GM18861 (cell line): ENCODE results near the gene NDUFA11.

ENCODE experiments used
- ATAC-seq: cut with Tn5 transposase; IDR thresholded peaks from one replicate; pipeline ENCODE4 v1.9.1; 2021; ENCODE audit not compliant: unreplicated experiment

The NDUFA11 gene

GRCh38 chr19:5903624-5904351, at the start of gene NDUFA11:
Gene NDUFA11, minus strand, starts transcription at chr19:5903790. Its CDS starts 82 bp downstream, at chr19:5903708.
- ATAC-seq, result peak; percentile 23

GRCh38 chr19:5953030-5953589, 49.5 kb upstream of the NDUFA11 start:
- no peak for ATAC-seq

- no peak for ATAC-seq
Measured at GRCh38 chr19:5952193-5953029, 48.8 kb upstream of the NDUFA11 start.

- ATAC-seq, result no peak
Measured at GRCh38 chr19:5951338-5951861, 47.8 kb upstream of the NDUFA11 start.

- ATAC-seq, result no peak
Measured at GRCh38 chr19:5950741-5951140, 47.2 kb upstream of the NDUFA11 start.

GRCh38 chr19:5949792-5950305, 46.3 kb upstream of the NDUFA11 start:
- no peak for ATAC-seq

- ATAC-seq, result no peak
Measured at GRCh38 chr19:5948752-5949564, 45.4 kb upstream of the NDUFA11 start.

- no peak for ATAC-seq
Measured at GRCh38 chr19:5947435-5947834, 43.8 kb upstream of the NDUFA11 start.

GRCh38 chr19:5943623-5944022, 40.0 kb upstream of the NDUFA11 start:
- ATAC-seq, result no peak

- no peak for ATAC-seq
Measured at GRCh38 chr19:5943045-5943444, 39.5 kb upstream of the NDUFA11 start.

GRCh38 chr19:5941673-5942072, 38.1 kb upstream of the NDUFA11 start:
- no peak for ATAC-seq

GRCh38 chr19:5940260-5941208, 36.9 kb upstream of the NDUFA11 start:
- no peak for ATAC-seq

- ATAC-seq, result no peak
Measured at GRCh38 chr19:5937550-5937949, 34.0 kb upstream of the NDUFA11 start.

- ATAC-seq, result no peak
Measured at GRCh38 chr19:5936292-5936592, 32.7 kb upstream of the NDUFA11 start.

GRCh38 chr19:5935473-5936291, 32.1 kb upstream of the NDUFA11 start:
- no peak for ATAC-seq

GRCh38 chr19:5934774-5935472, 31.3 kb upstream of the NDUFA11 start:
- ATAC-seq, result no peak

- ATAC-seq, result no peak
Measured at GRCh38 chr19:5934069-5934401, 30.4 kb upstream of the NDUFA11 start.

- ATAC-seq, result no peak
Measured at GRCh38 chr19:5933391-5934068, 29.9 kb upstream of the NDUFA11 start.
